Adrenal gland (tissue), 5 donors: Measurements from ENCODE around the gene AK4.

Experiments used
- POLR2A ChIP-seq, 2 donors: fragments of 450-650 bp; IDR thresholded peaks; one replicate each; pipeline ENCODE4 v1.6.1; 2017; ENCODE audit warnings: antibody characterized with exemption in 2 of 2, mild to moderate bottlenecking in 2 of 2, moderate library complexity in 1 of 2
- TF ChIP-seq, protein P1 (sequence below), 6 experiments: fragments of 450-650 bp in 4 of 6; fragments of 200-600 bp in 2 of 6; sonication (generic) in 1 of 6; IDR thresholded peaks; 1 replicate in 5 of 6; 2 replicates in 1 of 6; pipeline versions ENCODE4 v1.5.1 to v1.8.0; 2016 to 2021; ENCODE audit warnings: antibody characterized with exemption in 6 of 6, mild to moderate bottlenecking in 2 of 6, moderate library complexity in 1 of 6
- donor health status: DM: no; HTN: no; CAD: no.

DNA sequence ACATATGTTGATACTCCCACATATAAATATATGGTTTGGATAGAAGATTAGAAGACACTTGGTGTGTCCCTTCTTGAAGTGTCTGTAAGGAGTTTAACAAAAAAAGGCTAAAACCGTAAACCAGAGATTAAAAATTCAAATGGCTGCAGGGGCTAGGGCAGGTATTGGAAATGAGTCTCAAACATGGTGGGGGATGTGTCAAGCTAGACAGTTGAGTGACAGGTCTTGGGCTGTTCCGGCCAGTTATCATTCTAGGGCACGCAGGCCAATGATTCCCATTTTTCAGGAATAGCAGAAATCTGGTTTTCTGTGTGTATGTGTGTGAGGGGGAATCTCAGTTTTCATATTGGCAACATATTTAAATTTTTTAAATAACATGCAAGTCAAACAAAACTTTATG lies 77.2 kb downstream of the AK4 start:
- TF ChIP-seq, protein P1, sequence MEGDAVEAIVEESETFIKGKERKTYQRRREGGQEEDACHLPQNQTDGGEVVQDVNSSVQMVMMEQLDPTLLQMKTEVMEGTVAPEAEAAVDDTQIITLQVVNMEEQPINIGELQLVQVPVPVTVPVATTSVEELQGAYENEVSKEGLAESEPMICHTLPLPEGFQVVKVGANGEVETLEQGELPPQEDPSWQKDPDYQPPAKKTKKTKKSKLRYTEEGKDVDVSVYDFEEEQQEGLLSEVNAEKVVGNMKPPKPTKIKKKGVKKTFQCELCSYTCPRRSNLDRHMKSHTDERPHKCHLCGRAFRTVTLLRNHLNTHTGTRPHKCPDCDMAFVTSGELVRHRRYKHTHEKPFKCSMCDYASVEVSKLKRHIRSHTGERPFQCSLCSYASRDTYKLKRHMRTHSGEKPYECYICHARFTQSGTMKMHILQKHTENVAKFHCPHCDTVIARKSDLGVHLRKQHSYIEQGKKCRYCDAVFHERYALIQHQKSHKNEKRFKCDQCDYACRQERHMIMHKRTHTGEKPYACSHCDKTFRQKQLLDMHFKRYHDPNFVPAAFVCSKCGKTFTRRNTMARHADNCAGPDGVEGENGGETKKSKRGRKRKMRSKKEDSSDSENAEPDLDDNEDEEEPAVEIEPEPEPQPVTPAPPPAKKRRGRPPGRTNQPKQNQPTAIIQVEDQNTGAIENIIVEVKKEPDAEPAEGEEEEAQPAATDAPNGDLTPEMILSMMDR (IDR thresholded peaks at IDR 0.05) = no peak
- no peak for TF ChIP-seq POLR2A (IDR thresholded peaks at IDR 0.05)
